Neural progenitor cell (in vitro differentiated cells): Measurements from ENCODE around the gene KRTAP5-5.

Experiments
- EZH2 ChIP-seq: fragments of 200-600 bp; sonication (generic); IDR thresholded peaks from 2 replicates; pipeline ENCODE4 v1.6.1; 2017; ENCODE audit warnings: antibody characterized with exemption, mild to moderate bottlenecking, moderate library complexity
- TF ChIP-seq, protein P1 (sequence below): fragments of 200-600 bp; sonication (generic); IDR thresholded peaks from 2 replicates; pipeline ENCODE4 v1.5.1; 2017; ENCODE audit warnings: antibody characterized with exemption, mild to moderate bottlenecking

DNA sequence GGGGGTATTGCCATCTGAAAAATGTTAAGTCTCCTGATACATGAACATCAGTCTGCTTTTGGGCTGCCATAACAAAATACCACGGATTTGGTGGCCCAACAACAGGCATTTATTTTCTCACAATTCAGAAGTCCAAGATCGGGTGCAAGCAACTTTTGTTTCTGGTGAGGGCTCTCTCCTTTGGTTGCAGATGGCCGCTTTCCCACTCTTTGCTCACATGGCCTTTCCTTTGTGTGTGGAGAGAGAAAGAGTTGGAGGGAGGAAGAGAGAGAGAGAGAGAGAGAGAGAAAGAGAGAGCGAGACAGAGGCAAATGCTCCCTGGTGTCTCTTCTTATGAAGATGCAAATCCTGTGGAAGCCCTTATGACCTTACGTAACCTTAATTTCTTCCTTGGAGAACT lies 28.9 kb upstream of the KRTAP5-5 start:
- TF ChIP-seq, protein P1, sequence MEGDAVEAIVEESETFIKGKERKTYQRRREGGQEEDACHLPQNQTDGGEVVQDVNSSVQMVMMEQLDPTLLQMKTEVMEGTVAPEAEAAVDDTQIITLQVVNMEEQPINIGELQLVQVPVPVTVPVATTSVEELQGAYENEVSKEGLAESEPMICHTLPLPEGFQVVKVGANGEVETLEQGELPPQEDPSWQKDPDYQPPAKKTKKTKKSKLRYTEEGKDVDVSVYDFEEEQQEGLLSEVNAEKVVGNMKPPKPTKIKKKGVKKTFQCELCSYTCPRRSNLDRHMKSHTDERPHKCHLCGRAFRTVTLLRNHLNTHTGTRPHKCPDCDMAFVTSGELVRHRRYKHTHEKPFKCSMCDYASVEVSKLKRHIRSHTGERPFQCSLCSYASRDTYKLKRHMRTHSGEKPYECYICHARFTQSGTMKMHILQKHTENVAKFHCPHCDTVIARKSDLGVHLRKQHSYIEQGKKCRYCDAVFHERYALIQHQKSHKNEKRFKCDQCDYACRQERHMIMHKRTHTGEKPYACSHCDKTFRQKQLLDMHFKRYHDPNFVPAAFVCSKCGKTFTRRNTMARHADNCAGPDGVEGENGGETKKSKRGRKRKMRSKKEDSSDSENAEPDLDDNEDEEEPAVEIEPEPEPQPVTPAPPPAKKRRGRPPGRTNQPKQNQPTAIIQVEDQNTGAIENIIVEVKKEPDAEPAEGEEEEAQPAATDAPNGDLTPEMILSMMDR, result no peak
- TF ChIP-seq EZH2, result no peak
